ENCODE measurements around the gene RAB18.

The RAB18 gene

GRCh38 chr10:27581225-27581624, 77.1 kb downstream of the RAB18 start:
- DNase-seq (ENCODE audit: low read depth): no peak
- no peak for TF ChIP-seq CTCF (IDR thresholded peaks at IDR 0.05; ENCODE audit: low read length, missing control alignments)
- no peak overlapping the region for H3K4me3 ChIP-seq (replicated peaks; ENCODE audit: low read depth, low read length)

GRCh38 chr10:27584302-27584701, 80.2 kb downstream of the RAB18 start:
- no peak for DNase-seq (ENCODE audit: low read depth)
- no peak overlapping the region for H3K4me3 ChIP-seq (replicated peaks; ENCODE audit: low read depth, low read length)
- TF ChIP-seq CTCF (IDR thresholded peaks at IDR 0.05; ENCODE audit: low read length, missing control alignments): no peak
